ENCODE measurements around the gene NFYB.

The NFYB gene

DNA sequence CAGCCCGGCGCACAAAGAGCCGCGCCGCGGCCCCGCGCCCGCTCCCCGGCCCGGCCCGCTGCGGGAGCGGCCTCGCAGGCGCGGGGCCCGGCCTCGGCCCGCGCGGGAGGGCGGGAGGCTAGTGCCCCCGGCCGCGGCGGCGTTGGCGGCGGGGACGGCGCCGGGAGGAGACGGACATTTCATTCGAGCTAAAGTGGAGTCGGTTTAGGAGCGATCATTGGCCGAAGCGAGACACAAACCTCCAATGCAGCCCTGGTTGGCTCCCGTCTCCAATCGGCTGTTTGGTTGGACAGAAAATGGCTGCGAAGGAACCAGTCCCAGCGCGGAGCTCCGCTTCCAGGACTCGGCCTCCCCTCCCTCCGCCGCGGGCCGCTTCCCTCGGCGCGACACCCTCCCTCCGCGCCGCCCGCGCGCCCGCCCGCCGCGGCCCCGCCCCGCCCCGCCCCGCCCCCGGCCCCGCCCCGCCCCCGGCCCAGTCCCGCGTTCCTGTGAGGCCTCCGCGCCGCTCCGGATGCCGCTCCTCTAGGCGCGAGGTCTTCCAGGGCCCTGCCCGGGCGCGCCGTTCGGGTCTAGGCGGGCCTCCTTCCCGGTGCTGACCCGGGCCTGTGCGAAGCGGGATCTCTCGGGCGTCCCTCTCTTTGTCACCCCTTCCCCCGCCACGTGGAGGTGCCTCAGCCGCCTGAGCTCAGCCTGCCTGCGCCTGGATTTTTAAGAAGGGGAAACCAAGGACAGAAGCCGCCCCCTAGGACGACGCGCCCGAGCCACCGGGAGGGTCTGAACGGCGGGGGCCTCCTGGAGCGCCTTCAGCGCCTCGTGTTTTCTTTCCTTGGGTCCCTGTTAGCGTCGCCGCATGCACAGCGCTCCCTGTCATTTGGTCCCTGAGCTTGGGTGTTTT lies at the start of gene NFYB:
Gene NFYB (minus strand): TSS at position 309 of the 895 bp plus-strand sequence. CDS start 2,757 bp downstream, outside the sequence.
- peaks cover 0 to 5% of the 10 kb centered on the region in 2 donors for H3K36me3 ChIP-seq (ENCODE audit: control insufficient read depth in 2 of 2, insufficient read depth in 2 of 2, low read length in 2 of 2)
- H3K4me3 ChIP-seq (ENCODE audit: low read length in 2 of 2): peak within 1 kb of the TSS; percentile 83 to 86
- H3K27me3 ChIP-seq (ENCODE audit: control insufficient read depth in 1 of 2, insufficient read depth in 2 of 2, low read length in 2 of 2): no peaks in the 10 kb centered on the region
- no peaks in the 10 kb centered on the region for H3K9me3 ChIP-seq (ENCODE audit: control insufficient read depth in 2 of 2, low read length in 2 of 2)
- peak within 1 kb of the TSS; percentile 86 for H3K27ac ChIP-seq (ENCODE audit: low read length)
- peaks cover 15% of the 10 kb centered on the region for H3K4me1 ChIP-seq (ENCODE audit: control insufficient read depth, insufficient read depth, low read length)
- peak within 1 kb of the TSS; percentile 84 to 92 for H3K9ac ChIP-seq (ENCODE audit: low read length in 2 of 2)

DNA sequence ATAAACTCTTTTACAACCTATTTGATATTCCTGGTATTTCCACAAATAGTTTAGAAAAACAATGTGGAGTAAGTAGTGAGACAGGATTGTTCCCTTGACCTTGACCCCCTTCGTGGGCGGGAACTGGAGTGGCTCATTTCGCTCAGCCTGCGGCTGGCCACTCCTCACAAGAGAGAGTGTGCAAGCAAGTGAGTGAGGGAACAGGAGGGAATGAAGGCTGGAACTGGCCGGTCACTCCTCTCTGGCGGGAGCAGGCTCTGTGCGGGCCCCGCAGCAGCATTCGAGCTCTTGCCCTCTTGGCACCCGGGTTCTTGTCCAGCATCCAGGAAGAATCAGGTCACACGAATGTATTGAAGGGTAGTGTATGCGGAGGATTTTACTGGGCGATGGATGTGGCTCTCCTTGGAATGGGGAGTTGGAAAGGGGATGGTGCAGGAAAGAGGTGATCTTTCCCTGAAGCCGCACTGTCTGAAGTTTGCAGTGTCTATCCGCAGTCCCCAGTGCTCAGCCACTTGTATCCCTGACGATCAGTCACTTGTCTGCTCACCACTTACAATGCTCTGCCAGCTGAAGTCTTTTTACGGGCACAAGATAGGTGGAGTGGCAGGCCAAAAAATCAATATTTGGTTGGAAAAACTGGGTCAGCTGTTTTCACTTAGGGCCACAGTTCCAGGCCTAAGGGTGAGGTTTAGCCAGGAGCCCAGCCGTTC lies 49.6 kb upstream of the NFYB start:
- Histone ChIP-seq H3K27me3 (ENCODE audit: control insufficient read depth in 1 of 2, insufficient read depth in 2 of 2, low read length in 2 of 2) (no peaks in the 10 kb centered on the region), H3K4me3 (ENCODE audit: low read length in 2 of 2) (no peak overlapping the region), H3K9me3 (ENCODE audit: control insufficient read depth in 2 of 2, low read length in 2 of 2) (peaks cover 7 to 17% of the 10 kb centered on the region in 2 donors), H3K27ac (ENCODE audit: low read length) (no peak overlapping the region), H3K9ac (ENCODE audit: low read length in 2 of 2) (no peak overlapping the region), H3K4me1 (ENCODE audit: control insufficient read depth, insufficient read depth, low read length) (peaks cover 6% of the 10 kb centered on the region), H3K36me3 (ENCODE audit: control insufficient read depth in 2 of 2, insufficient read depth in 2 of 2, low read length in 2 of 2) (no peaks in the 10 kb centered on the region)

DNA sequence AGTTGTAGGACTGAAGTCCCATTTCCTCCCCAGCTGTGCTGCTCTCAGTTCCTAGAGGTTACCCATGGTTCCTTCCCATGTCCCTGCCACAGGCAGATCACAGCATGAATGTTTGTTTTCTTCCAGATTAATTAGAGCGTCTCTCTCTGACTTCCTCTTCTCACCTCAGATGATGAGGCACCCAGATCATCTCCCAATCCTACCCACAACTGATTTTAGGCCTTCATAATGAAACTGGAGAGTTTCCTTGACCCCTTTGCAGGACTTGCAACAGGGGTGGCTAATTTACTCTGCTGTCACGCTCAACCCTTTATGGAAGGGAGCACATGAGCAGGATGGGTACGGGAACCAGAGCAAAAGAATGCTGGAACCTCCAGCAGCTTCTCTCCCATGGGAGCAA lies 45.4 kb upstream of the NFYB start:
- Histone ChIP-seq H3K27ac (ENCODE audit: low read length) (no peak overlapping the region), H3K27me3 (ENCODE audit: control insufficient read depth in 1 of 2, insufficient read depth in 2 of 2, low read length in 2 of 2) (no peaks in the 10 kb centered on the region), H3K4me1 (ENCODE audit: control insufficient read depth, insufficient read depth, low read length) (peaks cover 27% of the 10 kb centered on the region)

DNA sequence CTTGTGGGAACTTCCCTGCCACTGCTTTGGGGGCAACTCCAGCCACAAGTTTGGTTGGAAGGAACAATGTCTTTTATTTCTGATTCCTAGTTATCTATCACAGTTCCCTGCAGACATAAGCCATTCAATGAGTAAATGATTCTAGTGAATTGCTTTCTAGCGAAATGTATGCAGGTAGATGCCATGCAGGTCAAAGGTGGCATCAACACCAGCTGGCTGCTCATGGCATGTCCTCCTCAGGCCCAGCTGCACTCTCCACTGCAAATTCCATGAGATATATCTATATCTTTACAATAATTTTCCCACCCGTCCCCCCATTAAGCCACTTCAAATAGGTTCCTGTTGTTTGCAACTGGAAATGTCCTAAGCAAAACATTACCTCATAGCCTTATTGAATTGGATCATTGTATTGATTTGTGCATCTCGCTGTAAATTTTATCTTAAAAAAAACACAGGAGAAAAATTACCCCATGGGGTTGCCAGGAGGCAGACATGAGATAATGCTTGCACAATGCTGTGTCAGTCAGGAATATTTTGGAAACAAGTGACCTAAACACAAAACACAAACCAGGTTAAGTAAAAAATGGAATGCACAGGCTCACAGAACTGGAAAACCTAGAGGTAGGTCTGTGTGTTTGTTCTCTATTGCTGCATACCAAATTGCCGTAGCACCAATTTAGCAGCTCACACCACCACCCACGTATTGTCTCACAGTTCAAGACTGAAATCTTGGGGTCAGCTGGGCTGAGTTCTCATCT lies 44.8 kb upstream of the NFYB start:
- peaks cover 7 to 18% of the 10 kb centered on the region in 2 donors for H3K9me3 ChIP-seq (ENCODE audit: control insufficient read depth in 2 of 2, low read length in 2 of 2)
- H3K27ac ChIP-seq (ENCODE audit: low read length): peak overlapping the region; percentile 53
- H3K4me3 ChIP-seq (ENCODE audit: low read length in 2 of 2): peak overlapping the region in 1 of 2 donors; percentile 20
- peaks cover 33% of the 10 kb centered on the region for H3K4me1 ChIP-seq (ENCODE audit: control insufficient read depth, insufficient read depth, low read length)
- H3K27me3 ChIP-seq (ENCODE audit: control insufficient read depth in 1 of 2, insufficient read depth in 2 of 2, low read length in 2 of 2): no peaks in the 10 kb centered on the region
- no peaks in the 10 kb centered on the region for H3K36me3 ChIP-seq (ENCODE audit: control insufficient read depth in 2 of 2, insufficient read depth in 2 of 2, low read length in 2 of 2)
- H3K9ac ChIP-seq (ENCODE audit: low read length in 2 of 2): no peak overlapping the region

More for the DNA sequence above, 45.4 kb upstream of the NFYB start:
- H3K4me3 ChIP-seq (ENCODE audit: low read length in 2 of 2): peak overlapping the region in 1 of 2 donors; percentile 20
- no peaks in the 10 kb centered on the region for H3K36me3 ChIP-seq (ENCODE audit: control insufficient read depth in 2 of 2, insufficient read depth in 2 of 2, low read length in 2 of 2)
- H3K9me3 ChIP-seq (ENCODE audit: control insufficient read depth in 2 of 2, low read length in 2 of 2): peaks cover 7 to 18% of the 10 kb centered on the region in 2 donors
- H3K9ac ChIP-seq (ENCODE audit: low read length in 2 of 2): no peak overlapping the region

DNA sequence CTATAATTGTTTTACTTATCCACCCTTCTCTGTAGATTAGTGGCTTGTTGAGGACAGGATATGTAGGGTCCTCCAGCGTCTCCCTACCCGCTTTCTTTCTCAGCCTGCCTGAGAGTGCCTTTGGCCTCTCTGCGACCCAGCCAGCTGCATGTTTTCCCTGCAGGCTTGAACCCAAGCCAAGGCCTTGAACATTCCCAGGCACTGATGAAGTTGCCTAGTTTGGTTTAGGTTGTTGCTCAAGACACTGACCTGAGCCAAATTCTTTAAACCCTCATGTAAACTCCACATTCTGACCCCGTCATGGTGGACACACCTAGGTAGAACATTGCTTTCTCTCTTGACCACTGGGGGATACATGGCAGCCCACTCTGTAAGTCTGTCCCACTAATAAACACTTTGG lies 44.1 kb upstream of the NFYB start:
- Histone ChIP-seq H3K9me3 (ENCODE audit: control insufficient read depth in 2 of 2, low read length in 2 of 2) (peaks cover 7 to 18% of the 10 kb centered on the region in 2 donors), H3K27ac (ENCODE audit: low read length) (peak overlapping the region; percentile 53), H3K36me3 (ENCODE audit: control insufficient read depth in 2 of 2, insufficient read depth in 2 of 2, low read length in 2 of 2) (no peaks in the 10 kb centered on the region), H3K4me1 (ENCODE audit: control insufficient read depth, insufficient read depth, low read length) (peaks cover 37% of the 10 kb centered on the region), H3K27me3 (ENCODE audit: control insufficient read depth in 1 of 2, insufficient read depth in 2 of 2, low read length in 2 of 2) (no peaks in the 10 kb centered on the region), H3K4me3 (ENCODE audit: low read length in 2 of 2) (no peak overlapping the region), H3K9ac (ENCODE audit: low read length in 2 of 2) (no peak overlapping the region)

DNA sequence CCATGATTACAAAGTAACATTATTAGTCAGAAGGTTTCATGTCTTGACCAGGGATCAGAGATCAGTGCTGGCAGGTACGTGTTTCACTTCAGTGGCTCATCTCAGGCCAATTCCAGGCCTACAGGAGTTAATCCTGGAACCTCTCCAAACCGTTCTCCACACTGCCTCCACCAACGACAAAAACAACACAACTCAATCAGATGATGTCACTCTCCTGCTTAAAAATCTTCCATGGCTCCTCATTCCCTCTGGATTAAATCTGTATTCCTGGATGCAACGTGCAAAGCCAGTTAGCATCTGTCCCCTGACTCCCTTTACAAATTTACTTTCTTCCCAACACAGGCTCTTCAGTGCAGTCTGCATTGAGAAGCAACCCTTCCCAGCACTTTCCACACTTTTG lies 43.3 kb upstream of the NFYB start:
- Histone ChIP-seq H3K27me3 (ENCODE audit: control insufficient read depth in 1 of 2, insufficient read depth in 2 of 2, low read length in 2 of 2) (no peaks in the 10 kb centered on the region), H3K36me3 (ENCODE audit: control insufficient read depth in 2 of 2, insufficient read depth in 2 of 2, low read length in 2 of 2) (no peaks in the 10 kb centered on the region), H3K4me3 (ENCODE audit: low read length in 2 of 2) (no peak overlapping the region), H3K4me1 (ENCODE audit: control insufficient read depth, insufficient read depth, low read length) (peaks cover 37% of the 10 kb centered on the region), H3K9me3 (ENCODE audit: control insufficient read depth in 2 of 2, low read length in 2 of 2) (peaks cover 7 to 18% of the 10 kb centered on the region in 2 donors), H3K9ac (ENCODE audit: low read length in 2 of 2) (no peak overlapping the region), H3K27ac (ENCODE audit: low read length) (peak overlapping the region; percentile 49)

DNA sequence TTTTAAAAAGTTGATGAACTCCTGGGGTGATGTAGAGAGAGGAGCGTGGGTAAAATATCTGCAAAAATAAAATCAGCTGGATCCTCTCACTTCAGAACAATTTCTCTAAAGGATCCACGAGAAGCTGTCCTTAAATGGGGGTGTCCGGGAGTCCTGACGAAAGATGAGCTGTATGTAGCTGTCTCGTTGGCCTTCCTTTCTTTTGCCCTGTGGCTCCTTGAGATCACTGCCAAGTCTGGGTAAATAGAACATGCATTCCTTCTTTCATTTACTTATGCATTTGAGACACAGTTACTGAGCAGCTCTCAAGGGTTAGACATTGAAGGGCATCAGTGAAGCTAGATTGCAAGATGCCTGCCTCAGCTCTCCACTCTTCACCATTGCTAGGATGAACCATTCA lies 42.4 kb upstream of the NFYB start:
- Histone ChIP-seq H3K4me1 (ENCODE audit: control insufficient read depth, insufficient read depth, low read length) (peaks cover 35% of the 10 kb centered on the region), H3K9me3 (ENCODE audit: control insufficient read depth in 2 of 2, low read length in 2 of 2) (peaks cover 7 to 18% of the 10 kb centered on the region in 2 donors), H3K27ac (ENCODE audit: low read length) (peak overlapping the region; percentile 49)

DNA sequence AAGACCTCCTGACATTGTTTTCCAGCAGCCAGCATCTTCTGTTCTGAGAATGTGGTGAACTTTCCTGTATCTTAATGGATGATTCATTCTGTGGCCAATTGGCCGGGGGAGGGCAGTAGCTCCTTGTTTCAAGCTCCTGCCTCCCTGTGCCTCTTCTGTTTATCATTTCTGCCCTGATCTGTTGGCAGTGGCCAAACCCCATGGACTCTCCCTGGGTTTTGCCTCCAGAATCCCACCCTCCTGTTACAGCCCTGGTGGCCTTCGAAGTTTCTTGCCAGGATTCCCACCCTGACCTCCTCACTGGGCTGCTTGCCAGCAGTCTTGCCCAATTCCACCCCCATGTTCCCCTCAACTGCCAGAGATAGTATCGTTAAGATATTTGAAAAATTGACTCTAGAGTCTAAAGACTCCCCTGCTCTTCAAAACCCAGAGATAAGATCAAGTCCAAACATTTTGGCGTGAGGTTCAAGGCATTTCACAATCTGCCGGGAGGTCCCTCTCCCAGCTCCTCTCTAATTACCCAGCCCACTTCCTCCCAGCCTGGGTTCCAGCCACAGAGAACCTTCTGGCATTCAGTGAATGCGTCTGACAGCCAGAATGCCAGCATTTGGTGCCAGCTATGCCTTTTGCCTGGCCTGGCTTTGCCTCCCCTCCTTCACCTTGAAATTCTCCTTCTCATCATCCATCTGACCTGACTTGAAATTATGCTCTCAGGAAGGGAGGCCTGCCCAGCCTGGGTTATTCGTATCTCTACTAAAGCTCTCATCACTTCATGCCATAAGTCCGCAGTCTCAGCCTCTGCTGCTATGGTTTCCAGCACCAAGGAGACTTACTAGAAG lies 39.9 kb upstream of the NFYB start:
- Histone ChIP-seq H3K27me3 (ENCODE audit: control insufficient read depth in 1 of 2, insufficient read depth in 2 of 2, low read length in 2 of 2) (no peaks in the 10 kb centered on the region), H3K27ac (ENCODE audit: low read length) (peak overlapping the region; percentile 83), H3K9me3 (ENCODE audit: control insufficient read depth in 2 of 2, low read length in 2 of 2) (peaks cover 0 to 4% of the 10 kb centered on the region in 2 donors), H3K36me3 (ENCODE audit: control insufficient read depth in 2 of 2, insufficient read depth in 2 of 2, low read length in 2 of 2) (no peaks in the 10 kb centered on the region), H3K4me3 (ENCODE audit: low read length in 2 of 2) (peak overlapping the region; percentile 14 to 40), H3K4me1 (ENCODE audit: control insufficient read depth, insufficient read depth, low read length) (peaks cover 33% of the 10 kb centered on the region), H3K9ac (ENCODE audit: low read length in 2 of 2) (peak overlapping the region in 1 of 2 donors; percentile 40)

More for the DNA sequence above, 42.4 kb upstream of the NFYB start:
- H3K9ac ChIP-seq (ENCODE audit: low read length in 2 of 2): no peak overlapping the region
- H3K4me3 ChIP-seq (ENCODE audit: low read length in 2 of 2): peak overlapping the region in 1 of 2 donors; percentile 8
- no peaks in the 10 kb centered on the region for H3K27me3 ChIP-seq (ENCODE audit: control insufficient read depth in 1 of 2, insufficient read depth in 2 of 2, low read length in 2 of 2)
- no peaks in the 10 kb centered on the region for H3K36me3 ChIP-seq (ENCODE audit: control insufficient read depth in 2 of 2, insufficient read depth in 2 of 2, low read length in 2 of 2)

DNA sequence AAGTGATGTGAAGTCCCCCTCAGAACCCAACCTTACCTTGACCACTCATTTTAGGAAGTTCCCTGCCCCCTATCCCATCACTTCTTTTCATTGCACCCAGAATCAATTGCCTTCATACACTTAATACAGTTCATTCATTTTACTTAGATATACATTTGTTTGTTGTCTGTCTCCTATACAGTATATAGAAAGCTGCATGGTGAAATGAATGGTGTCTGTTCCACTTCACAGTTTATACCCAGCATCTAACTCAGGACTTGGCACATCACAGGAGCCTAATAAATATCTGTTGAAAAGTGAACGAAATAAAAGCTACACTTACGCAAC lies 39.3 kb upstream of the NFYB start:
- Histone ChIP-seq H3K27me3 (ENCODE audit: control insufficient read depth in 1 of 2, insufficient read depth in 2 of 2, low read length in 2 of 2) (no peaks in the 10 kb centered on the region), H3K9ac (ENCODE audit: low read length in 2 of 2) (no peak overlapping the region), H3K4me3 (ENCODE audit: low read length in 2 of 2) (peak overlapping the region; percentile 8 to 14), H3K36me3 (ENCODE audit: control insufficient read depth in 2 of 2, insufficient read depth in 2 of 2, low read length in 2 of 2) (no peaks in the 10 kb centered on the region), H3K9me3 (ENCODE audit: control insufficient read depth in 2 of 2, low read length in 2 of 2) (no peaks in the 10 kb centered on the region), H3K27ac (ENCODE audit: low read length) (peak overlapping the region; percentile 83), H3K4me1 (ENCODE audit: control insufficient read depth, insufficient read depth, low read length) (peaks cover 28% of the 10 kb centered on the region)
